ENCODE data around the gene TEK. TPM values are rescaled to one million over a fixed set of nuclear protein-coding genes. Genes with fewer than 3 reads are reported as not detected.
A peak's percentile ranks its signal among the peaks of the same experiment; 100 is the strongest.

Gene TEK
- total RNA-seq (10 to 100 TPM; 29.3 to 76.1 TPM), polyA plus RNA-seq (10 to 100 TPM in 1 of 2 donors, 1 to 10 TPM in 1; 5.9 to 20.4 TPM)
- long read RNA-seq, donor 1, full-length matches to known transcripts, result 5 of 5 reads
- long read RNA-seq, donor 1, partial matches to known transcripts, result 0 of 5 reads
- long read RNA-seq, donor 1, other reads (novel, unspliced or antisense), result 0 of 5 reads
- long read RNA-seq, donor 2, partial matches to known transcripts, result 10 of 10 reads
- long read RNA-seq, donor 2, other reads (novel, unspliced or antisense), result 0 of 10 reads
- long read RNA-seq, donor 3, partial matches to known transcripts, result 15 of 15 reads
- long read RNA-seq, donor 3, other reads (novel, unspliced or antisense), result 0 of 15 reads
- long read RNA-seq, donor 4, result 0 reads
- long read RNA-seq, donor 5, full-length matches to known transcripts, result 3 of 8 reads
- long read RNA-seq, donor 5, partial matches to known transcripts, result 0 of 8 reads
- long read RNA-seq, donor 5, other reads (novel, unspliced or antisense), result 5 of 8 reads

DNA sequence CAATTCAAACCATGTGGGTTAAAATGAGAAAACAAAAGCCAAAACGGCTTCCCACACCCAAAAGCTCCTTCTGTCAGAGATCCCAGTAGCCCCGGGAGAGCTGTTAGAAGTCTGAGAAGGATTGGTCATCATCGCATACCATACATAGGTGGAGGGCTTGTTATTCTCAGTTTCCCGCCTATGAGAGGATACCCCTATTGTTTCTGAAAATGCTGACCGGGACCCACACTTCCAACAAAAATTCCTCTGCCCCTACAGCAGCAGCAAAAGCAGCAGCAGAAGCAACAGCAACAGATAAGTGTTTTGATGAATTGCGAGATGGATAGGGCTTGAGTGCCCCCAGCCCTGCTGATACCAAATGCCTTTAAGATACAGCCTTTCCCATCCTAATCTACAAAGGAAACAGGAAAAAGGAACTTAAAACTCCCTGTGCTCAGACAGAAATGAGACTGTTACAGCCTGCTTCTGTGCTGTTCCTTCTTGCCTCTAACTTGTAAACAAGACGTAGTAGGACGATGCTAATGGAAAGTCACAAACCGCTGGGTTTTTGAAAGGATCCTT lies at the start of gene TEK:
TSS of gene TEK (plus strand) at position 245 of the 561 bp plus-strand sequence. CDS start 366 bp downstream, outside the sequence.
- 32 to 42% methylated on average over 9 of the region's 9 CpGs for WGBS, 2 donors
- TF ChIP-seq, protein P1, sequence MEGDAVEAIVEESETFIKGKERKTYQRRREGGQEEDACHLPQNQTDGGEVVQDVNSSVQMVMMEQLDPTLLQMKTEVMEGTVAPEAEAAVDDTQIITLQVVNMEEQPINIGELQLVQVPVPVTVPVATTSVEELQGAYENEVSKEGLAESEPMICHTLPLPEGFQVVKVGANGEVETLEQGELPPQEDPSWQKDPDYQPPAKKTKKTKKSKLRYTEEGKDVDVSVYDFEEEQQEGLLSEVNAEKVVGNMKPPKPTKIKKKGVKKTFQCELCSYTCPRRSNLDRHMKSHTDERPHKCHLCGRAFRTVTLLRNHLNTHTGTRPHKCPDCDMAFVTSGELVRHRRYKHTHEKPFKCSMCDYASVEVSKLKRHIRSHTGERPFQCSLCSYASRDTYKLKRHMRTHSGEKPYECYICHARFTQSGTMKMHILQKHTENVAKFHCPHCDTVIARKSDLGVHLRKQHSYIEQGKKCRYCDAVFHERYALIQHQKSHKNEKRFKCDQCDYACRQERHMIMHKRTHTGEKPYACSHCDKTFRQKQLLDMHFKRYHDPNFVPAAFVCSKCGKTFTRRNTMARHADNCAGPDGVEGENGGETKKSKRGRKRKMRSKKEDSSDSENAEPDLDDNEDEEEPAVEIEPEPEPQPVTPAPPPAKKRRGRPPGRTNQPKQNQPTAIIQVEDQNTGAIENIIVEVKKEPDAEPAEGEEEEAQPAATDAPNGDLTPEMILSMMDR (IDR thresholded peaks at IDR 0.05; ENCODE audit: control extremely low read depth, extremely low read depth), result no peak
- no peak for ATAC-seq (ENCODE audit: insufficient read depth, low FRiP score)
- Histone ChIP-seq H3K4me1 (ENCODE audit: control insufficient read depth in 5 of 5, insufficient read depth in 5 of 5, low read length in 5 of 5) (peaks cover 0 to 12% (median 2%) of the 10 kb centered on the region in 5 donors), H3K27ac (ENCODE audit: low read depth in 1 of 2, low read length in 1 of 2) (peak within 1 kb of the TSS; percentile 53 to 68), H3K9me3 (ENCODE audit: control insufficient read depth in 4 of 4, insufficient read depth in 3 of 4, low read length in 3 of 4) (no peaks in the 10 kb centered on the region), H3K27me3 (ENCODE audit: control insufficient read depth in 3 of 3, insufficient read depth in 3 of 3, low read length in 2 of 3) (no peaks in the 10 kb centered on the region), H3K36me3 (ENCODE audit: control insufficient read depth in 4 of 4, insufficient read depth in 4 of 4, low read length in 4 of 4) (no peaks in the 10 kb centered on the region), H3K9ac (ENCODE audit: insufficient read depth in 1 of 2, low read length in 2 of 2) (peak within 1 kb of the TSS in 1 of 2 donors; percentile 45), H3K4me3 (peak within 1 kb of the TSS; percentile 22)
- DNase-seq, result peak in 2 of 3 donors; percentile 73 to 77

- Histone ChIP-seq H3K27ac (ENCODE audit: low read depth in 1 of 2, low read length in 1 of 2) (no peak overlapping the region), H3K4me3 (no peak overlapping the region), H3K27me3 (ENCODE audit: control insufficient read depth in 3 of 3, insufficient read depth in 3 of 3, low read length in 2 of 3) (no peaks in the 10 kb centered on the region), H3K36me3 (ENCODE audit: control insufficient read depth in 4 of 4, insufficient read depth in 4 of 4, low read length in 4 of 4) (peaks cover 0 to 10% (median 4%) of the 10 kb centered on the region in 4 donors), H3K9me3 (ENCODE audit: control insufficient read depth in 4 of 4, insufficient read depth in 3 of 4, low read length in 3 of 4) (no peaks in the 10 kb centered on the region), H3K4me1 (ENCODE audit: control insufficient read depth in 5 of 5, insufficient read depth in 5 of 5, low read length in 5 of 5) (no peaks in the 10 kb centered on the region), H3K9ac (ENCODE audit: insufficient read depth in 1 of 2, low read length in 2 of 2) (no peak overlapping the region)
- DNase-seq (peak in 1 of 3 donors; percentile 43), ATAC-seq (ENCODE audit: insufficient read depth, low FRiP score) (no peak)
- 65 to 72% methylated on average over 1 of the region's 1 CpG for WGBS, 2 donors
- TF ChIP-seq, protein P1 (IDR thresholded peaks at IDR 0.05; ENCODE audit: control extremely low read depth, extremely low read depth), result no peak
Observed at GRCh38 chr9:27059412-27059811, 49.6 kb upstream of the TEK start.

DNA sequence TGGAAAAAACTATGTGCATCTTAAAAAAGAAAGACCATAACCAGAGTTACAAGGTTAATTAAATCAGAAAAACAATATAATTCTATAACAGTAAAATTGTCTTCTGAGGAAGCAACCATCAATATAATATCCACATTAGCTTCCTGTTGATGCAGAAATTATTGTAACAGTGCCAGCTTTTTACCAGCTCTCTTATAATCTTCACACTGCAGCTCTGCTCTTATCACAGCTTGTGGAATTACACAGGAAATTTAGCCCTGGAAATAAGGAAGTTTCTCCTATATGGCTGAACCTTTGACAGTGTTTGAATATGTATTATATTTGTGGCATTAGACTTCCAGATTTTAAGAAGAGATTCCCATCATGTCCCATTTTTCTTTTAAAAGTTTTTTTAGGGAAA lies 49.1 kb upstream of the TEK start:
- peak in 2 of 3 donors; percentile 51 to 72 for DNase-seq
- no peak for ATAC-seq (ENCODE audit: insufficient read depth, low FRiP score)
- Histone ChIP-seq H3K36me3 (ENCODE audit: control insufficient read depth in 4 of 4, insufficient read depth in 4 of 4, low read length in 4 of 4) (peaks cover 0 to 10% (median 4%) of the 10 kb centered on the region in 4 donors), H3K9me3 (ENCODE audit: control insufficient read depth in 4 of 4, insufficient read depth in 3 of 4, low read length in 3 of 4) (no peaks in the 10 kb centered on the region), H3K4me3 (no peak overlapping the region), H3K9ac (ENCODE audit: insufficient read depth in 1 of 2, low read length in 2 of 2) (no peak overlapping the region), H3K27me3 (ENCODE audit: control insufficient read depth in 3 of 3, insufficient read depth in 3 of 3, low read length in 2 of 3) (no peaks in the 10 kb centered on the region), H3K27ac (ENCODE audit: low read depth in 1 of 2, low read length in 1 of 2) (no peak overlapping the region), H3K4me1 (ENCODE audit: control insufficient read depth in 5 of 5, insufficient read depth in 5 of 5, low read length in 5 of 5) (no peaks in the 10 kb centered on the region)
- TF ChIP-seq, protein P1 (IDR thresholded peaks at IDR 0.05; ENCODE audit: control extremely low read depth, extremely low read depth), result no peak
